Measurements from ENCODE around the gene ABCG8.
A peak's percentile ranks its signal among the peaks of the same experiment; 100 is the strongest.

The ABCG8 gene

GRCh38 chr2:43855292-43855691 lies 16.5 kb downstream of the ABCG8 start:
- FAIRE-seq (no peak), DNase-seq (ENCODE audit: low spot score) (no peak)

- FAIRE-seq: no peak
Observed at GRCh38 chr2:43872151-43872550, 33.4 kb downstream of the ABCG8 start.

DNA sequence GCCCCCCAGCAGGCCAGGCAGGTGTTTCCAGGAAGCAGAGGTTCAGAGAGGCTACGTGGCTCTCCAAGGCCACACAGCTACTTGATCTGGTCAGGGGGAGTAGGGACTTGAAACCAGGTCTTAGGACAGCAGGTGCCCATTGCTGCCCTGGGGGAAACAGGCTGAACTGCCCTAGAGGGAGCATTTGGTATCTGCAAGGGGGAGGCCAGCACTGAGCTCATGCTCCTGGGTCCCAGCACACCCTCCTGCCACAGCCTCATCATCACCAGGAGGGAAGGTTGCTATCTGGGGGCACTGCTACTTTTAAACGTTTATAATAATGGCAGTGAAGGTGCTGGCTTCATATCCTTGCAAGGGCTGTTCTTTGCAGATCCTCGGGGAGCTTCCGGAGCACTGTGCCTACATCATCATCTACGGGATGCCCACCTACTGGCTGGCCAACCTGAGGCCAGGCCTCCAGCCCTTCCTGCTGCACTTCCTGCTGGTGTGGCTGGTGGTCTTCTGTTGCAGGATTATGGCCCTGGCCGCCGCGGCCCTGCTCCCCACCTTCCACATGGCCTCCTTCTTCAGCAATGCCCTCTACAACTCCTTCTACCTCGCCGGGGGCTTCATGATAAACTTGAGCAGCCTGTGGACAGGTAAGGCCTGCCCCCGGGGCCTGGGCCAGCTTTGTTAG lies 36.1 kb downstream of the ABCG8 start:
- no peak for FAIRE-seq

More at GRCh38 chr2:43872151-43872550, 33.4 kb downstream of the ABCG8 start:
- DNase-seq (ENCODE audit: low spot score): no peak

GRCh38 chr2:43877782-43878464 lies 39.2 kb downstream of the ABCG8 start:
- DNase-seq (ENCODE audit: low spot score) (peak; percentile 53), FAIRE-seq (no peak)

More for the DNA sequence above, 36.1 kb downstream of the ABCG8 start:
- no peak for DNase-seq (ENCODE audit: low spot score)

DNA sequence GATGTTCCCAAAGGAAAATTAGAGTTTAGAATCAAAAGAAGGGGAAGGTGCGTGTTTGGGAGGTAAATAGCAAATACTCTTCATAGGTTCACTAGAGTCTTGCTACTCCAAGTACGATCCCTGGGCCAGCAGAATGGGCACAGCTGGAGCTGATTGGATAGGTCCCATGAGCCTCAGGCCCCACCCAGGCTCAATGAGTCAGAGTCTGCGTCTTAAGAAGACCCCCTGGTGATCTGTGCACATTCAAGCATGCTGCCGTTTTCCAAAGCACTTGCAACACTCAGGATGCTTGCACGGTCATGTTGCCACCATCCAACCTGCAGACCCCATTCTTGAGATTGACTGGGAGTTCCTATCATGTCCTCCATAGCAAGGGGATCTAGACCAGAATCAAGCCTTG lies 40.5 kb downstream of the ABCG8 start:
- DNase-seq (ENCODE audit: low spot score): no peak
- no peak for FAIRE-seq

GRCh38 chr2:43880471-43880870 lies 41.7 kb downstream of the ABCG8 start:
- FAIRE-seq: no peak
- DNase-seq (ENCODE audit: low spot score): no peak

GRCh38 chr2:43880952-43881351 lies 42.2 kb downstream of the ABCG8 start:
- no peak for DNase-seq (ENCODE audit: low spot score)
- no peak for FAIRE-seq

DNA sequence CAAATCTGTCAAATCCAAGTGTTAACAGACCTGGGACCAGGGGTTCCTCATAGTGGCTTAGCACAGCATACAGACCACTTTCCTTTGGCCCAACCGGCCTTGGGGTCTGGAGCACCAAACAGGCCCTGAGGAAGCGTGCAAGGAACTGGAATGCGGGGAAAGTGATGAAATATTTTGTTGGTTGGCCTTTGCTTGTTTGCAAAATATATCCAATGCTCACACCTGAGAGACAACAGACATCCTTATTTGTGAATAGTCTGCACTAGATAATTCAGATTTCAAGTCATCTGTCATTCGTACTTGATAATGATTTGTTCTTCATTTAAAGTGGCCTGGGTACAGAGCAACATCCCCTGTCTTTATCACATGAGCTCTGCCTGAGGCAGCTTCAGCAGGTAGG lies 43.5 kb downstream of the ABCG8 start:
- FAIRE-seq (no peak), DNase-seq (ENCODE audit: low spot score) (no peak)

GRCh38 chr2:43884689-43885088 lies 45.9 kb downstream of the ABCG8 start:
- DNase-seq (ENCODE audit: low spot score) (no peak), FAIRE-seq (no peak)

GRCh38 chr2:43885132-43885632 lies 46.4 kb downstream of the ABCG8 start:
- FAIRE-seq: no peak
- DNase-seq (ENCODE audit: low spot score): no peak

GRCh38 chr2:43887176-43887575 lies 48.4 kb downstream of the ABCG8 start:
- no peak for DNase-seq (ENCODE audit: low spot score)
- FAIRE-seq: no peak

GRCh38 chr2:43889416-43889815 lies 50.6 kb downstream of the ABCG8 start:
- DNase-seq (ENCODE audit: low spot score) (no peak), FAIRE-seq (no peak)

DNA sequence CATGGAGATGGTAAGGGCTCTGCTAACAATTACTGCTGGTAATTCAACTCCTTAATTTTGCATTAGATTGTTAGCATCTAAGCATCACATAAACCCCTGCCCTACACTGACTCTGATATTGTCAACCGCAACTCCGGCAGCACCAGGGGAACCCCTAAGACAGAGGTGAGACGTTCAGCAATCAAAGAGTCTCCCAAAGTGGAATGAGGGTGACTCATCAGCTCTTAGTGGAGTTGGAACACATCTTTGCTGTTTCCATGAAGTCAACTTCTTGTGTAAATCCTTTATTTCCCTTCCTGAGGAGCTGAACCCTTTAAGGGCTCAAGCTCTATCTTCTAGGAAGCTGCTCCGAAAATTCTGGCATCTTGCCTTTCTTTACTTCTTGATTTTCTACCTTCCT lies 52.1 kb downstream of the ABCG8 start:
- DNase-seq (ENCODE audit: low spot score) (no peak), FAIRE-seq (no peak)

GRCh38 chr2:43894743-43895142 lies 56.0 kb downstream of the ABCG8 start:
- FAIRE-seq (no peak), DNase-seq (ENCODE audit: low spot score) (no peak)

DNA sequence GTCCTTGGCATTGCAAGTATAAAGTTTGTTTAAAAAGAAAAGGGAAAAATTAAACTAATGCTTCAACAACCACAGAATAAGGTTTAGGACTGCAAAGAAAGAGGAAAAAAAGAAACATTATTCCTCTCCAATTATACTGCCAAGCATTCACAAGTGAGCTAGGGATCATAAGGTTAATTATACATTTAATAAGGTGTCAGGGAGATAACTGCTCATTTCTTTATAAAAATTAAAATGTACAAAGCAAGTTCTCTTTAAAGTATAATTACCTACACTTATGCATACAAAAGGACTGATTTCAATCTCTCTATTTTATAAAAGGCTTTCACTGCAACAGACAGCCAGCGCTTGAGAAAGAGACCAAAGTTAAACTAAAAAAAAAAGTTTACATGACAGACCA lies 58.1 kb downstream of the ABCG8 start:
- DNase-seq (ENCODE audit: low spot score) (no peak), FAIRE-seq (no peak)

DNA sequence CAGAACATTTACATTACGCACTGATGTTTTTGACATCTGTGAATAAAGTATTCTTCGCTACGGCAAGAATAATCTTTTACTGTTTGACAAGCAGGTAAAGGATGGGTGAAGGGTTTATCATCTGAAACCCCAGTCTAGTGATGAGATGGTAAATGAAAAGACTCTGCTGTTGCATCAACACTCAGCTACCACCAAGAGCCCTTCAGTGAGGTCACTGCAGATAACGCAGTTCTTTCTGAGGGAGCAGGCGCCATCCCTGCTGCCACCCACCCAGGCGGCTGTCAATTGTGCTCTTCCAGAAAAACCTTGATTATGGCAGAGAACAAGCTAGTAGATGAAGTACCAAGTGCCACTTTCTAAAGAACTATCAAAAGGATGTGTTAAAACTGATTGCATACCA lies 58.7 kb downstream of the ABCG8 start:
- no peak for DNase-seq (ENCODE audit: low spot score)
- FAIRE-seq: no peak

DNA sequence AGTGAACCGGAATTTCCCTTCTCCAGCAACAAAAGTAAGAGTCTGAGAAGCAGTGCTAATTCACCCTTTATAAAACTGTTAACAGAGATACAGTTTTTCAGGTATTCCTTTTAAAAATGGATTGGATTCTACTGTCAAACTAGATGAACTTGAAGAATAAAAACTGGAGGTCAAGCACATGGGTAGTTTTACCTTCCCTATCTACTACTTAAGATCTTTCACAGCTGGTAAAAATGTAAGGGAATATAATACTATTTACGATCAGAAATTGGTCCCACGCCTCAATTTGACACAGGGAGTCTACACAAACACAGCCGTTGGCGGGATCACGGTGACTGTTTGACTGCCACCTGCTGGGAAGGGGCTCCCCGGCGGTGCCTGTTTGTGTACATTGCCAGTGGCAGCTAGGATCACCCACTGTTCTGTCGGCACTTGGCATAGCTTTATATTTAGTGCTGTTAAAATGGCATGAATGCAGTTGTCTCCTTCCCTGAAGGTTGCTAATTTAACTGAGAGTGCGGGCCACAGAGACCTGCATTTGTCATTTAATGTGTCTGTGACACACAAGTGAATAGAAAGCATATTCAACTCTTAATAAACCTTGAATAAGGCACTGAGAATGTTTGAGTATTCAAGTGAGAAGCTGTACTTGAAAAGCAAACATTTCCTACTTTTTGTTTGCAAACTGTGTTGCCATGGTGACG lies 59.5 kb downstream of the ABCG8 start:
- FAIRE-seq (no peak), DNase-seq (ENCODE audit: low spot score) (no peak)

- DNase-seq (ENCODE audit: low spot score) (no peak), FAIRE-seq (no peak)
Observed at GRCh38 chr2:43898838-43899346, 60.1 kb downstream of the ABCG8 start.

- no peak for FAIRE-seq
- no peak for DNase-seq (ENCODE audit: low spot score)
Observed at GRCh38 chr2:43899589-43899988, 60.8 kb downstream of the ABCG8 start.

- FAIRE-seq: no peak
- no peak for DNase-seq (ENCODE audit: low spot score)
Observed at GRCh38 chr2:43905371-43905803, 66.6 kb downstream of the ABCG8 start.

- FAIRE-seq: no peak
- no peak for DNase-seq (ENCODE audit: low spot score)
Observed at GRCh38 chr2:43905871-43906270, 67.1 kb downstream of the ABCG8 start.

GRCh38 chr2:43906448-43907109 lies 67.8 kb downstream of the ABCG8 start:
- FAIRE-seq (no peak), DNase-seq (ENCODE audit: low spot score) (no peak)

Measured in RCC 7860 (cell line).